GM18868 (cell line): ENCODE measurements around the gene YJEFN3.

Experiments used
- ATAC-seq: cut with Tn5 transposase; IDR thresholded peaks from one replicate; pipeline ENCODE4 v1.9.1; 2021; ENCODE audit warnings: mild to moderate bottlenecking, moderate library complexity; ENCODE audit not compliant: unreplicated experiment

Gene YJEFN3

DNA sequence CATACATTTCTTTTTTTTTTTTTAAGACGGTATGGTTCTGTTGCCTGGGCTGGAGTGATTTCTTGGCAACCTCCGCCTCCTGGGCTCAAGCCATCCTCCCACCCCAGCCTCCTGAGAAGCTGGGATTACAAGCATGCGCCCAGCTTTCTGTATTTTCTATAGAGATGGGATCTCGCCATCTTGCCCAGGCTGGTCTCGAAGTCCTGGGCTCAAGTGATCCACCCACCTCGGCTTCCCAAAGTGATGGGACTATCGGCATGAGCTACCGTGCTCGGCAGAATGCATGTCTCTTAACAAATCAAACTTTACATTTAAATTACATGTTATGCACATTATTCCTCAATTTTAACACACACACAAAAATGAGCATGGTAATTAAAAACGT lies 11.5 kb upstream of the YJEFN3 start:
- ATAC-seq: no peak

GRCh38 chr19:19520989-19521388 lies 7.7 kb upstream of the YJEFN3 start:
- ATAC-seq: no peak

GRCh38 chr19:19523177-19523576 lies 5.5 kb upstream of the YJEFN3 start:
- ATAC-seq: no peak

DNA sequence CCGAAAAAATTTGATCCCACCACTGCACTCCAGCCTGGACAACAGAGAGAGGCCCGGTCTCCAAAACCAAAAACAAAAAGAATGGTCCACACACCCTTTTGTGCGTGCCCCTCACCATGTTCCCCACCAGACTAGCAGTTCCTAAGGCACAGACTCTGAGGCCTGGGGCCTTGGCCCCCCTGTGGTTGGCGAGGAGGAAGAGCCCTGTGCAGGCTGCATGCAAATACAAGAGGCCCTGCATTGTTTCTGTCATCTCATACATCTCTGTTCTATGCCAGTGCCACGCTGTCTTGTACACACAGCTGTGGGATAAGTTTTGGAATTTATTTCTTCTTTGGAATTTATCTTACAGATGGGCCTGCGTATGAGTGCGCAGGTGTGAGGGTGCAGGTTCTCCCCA lies 4.7 kb upstream of the YJEFN3 start:
- no peak for ATAC-seq

GRCh38 chr19:19525611-19526380 lies 2.9 kb upstream of the YJEFN3 start:
- ATAC-seq: no peak

GRCh38 chr19:19526581-19527370 lies 1.9 kb upstream of the YJEFN3 start:
- no peak for ATAC-seq

- ATAC-seq: no peak
Observed at GRCh38 chr19:19527371-19527656, 1.4 kb upstream of the YJEFN3 start.

DNA sequence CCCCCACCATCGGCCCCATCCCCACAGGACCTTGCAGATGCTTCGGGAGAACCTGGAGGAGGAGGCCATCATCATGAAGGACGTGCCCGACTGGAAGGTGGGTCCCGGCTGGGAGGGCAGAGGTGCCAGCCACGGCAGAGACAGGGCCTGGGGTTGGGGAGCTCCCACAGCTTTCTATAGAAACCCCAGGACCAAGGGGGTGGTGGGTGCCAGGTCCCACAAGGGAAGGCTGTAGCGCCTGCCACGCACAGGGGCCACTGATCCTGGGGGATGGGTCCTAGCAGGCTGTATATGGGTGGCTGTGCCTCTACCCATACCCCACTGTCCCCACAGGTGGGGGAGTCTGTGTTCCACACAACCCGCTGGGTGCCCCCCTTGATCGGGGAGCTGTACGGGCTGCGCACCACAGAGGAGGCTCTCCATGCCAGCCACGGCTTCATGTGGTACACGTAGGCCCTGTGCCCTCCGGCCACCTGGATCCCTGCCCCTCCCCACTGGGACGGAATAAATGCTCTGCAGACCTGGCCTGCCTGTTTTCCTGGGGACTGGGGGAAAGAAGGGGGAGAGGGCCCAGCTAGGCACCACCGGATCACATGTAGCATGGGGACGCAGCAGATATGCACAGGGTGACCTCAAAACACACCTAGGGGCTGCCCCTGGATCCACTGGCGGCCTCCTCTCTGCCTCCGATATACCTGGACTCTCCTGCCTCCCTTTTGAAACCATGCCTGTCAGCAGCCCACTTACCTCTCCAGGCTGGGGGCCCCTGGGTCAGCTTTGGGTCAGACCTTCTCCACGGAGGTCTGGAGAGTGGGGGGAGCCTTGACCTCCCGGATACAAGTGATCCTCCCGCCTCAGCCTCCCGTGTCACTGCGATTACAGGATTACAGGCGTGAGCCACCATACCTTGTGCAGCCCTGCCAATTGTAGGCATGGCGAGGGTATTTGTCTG lies 761 bp upstream of the YJEFN3 start:
- no peak for ATAC-seq

DNA sequence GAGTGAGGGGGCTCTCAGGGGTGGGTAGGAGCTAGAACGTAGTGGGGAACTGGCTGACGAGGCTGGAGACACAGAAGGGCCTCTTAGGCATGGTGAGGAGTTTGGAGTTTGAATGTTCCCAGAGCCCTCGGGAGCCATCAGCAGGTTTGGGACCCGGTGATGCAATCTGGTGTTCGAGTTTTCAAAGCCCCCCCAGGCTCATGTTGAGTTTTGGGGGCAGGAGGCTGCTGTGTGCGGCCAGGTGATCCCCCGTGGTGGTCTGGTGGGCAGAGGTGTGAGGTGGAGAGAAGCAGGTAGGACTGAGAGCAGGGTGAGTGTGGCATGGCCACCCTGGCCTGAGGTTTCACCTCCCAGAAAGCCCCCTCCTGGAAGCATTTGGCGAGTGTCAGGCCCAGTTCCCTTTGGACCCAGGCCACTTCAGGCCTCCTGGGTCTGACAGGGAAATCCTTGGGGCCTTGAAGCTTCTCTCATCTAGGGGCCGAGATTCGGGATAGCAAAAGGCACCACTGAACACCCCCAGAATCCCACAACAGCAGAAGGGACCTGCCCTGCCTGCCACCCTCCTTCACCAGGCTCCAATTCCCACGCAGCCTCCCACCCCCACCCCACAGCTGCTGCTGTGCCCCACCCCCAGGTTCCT lies 1.2 kb downstream of the YJEFN3 start:
- ATAC-seq: no peak

DNA sequence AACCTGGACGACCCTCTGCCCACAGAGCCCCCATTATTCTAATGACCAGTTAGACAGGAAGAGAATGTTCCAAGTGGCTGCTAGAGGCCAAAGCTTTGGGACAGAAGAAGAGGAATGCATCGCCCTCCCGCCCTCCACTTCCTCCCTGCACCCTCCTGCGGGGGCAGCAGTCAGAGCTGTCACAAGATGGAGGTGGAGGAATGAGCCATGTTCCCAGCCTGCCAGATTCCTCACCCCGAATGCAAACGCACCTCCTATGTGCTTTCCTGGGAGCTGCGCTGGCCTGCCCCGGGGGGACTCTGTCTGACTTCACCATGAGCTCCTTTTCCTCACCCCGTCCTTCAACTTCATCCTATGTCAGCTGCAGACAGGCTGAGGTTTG lies 1.7 kb downstream of the YJEFN3 start:
- ATAC-seq: no peak

DNA sequence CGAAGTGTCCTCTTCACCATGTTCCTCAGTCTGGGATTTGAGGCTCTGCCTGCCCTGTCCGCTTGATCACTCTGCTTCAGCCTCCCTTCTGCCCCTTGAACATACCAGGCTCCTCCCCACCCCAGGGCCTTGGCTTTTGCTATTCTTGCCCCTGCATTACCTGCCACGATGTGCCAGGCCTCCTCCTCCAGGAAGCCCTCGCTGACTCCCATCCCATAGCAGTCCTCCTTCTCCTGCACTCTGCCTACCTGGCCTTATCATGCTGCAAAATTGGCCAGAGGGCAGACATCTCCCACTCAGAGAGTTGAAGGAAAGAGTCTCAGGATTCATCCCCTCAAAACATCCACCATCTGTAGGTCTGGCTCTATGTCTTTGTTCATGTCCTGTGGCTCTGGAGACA lies 2.2 kb downstream of the YJEFN3 start:
- no peak for ATAC-seq

- peak; percentile 61 for ATAC-seq
Observed at GRCh38 chr19:19531951-19532805, 3.5 kb downstream of the YJEFN3 start.

GRCh38 chr19:19532806-19533701 lies 4.3 kb downstream of the YJEFN3 start:
- no peak for ATAC-seq

DNA sequence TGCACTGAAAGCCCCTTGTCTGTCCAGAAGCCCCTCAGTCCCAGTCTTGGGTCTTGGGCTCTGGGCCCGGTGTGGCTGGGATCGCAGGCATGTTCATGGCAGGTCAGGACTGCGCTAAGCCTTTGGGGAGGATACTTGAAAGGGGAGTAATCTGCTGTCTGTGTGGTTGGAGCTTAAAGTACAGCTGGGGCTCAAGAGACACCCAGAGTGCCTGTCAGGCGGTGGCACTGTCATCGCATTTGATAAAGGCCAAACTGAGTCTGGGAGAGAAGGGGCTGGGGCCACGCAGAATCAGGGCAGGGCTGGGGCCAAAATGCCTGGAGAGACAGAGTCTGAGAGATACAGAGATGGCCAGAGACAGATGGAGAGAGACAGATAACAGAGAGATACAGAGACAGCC lies 5.1 kb downstream of the YJEFN3 start:
- ATAC-seq: no peak

GRCh38 chr19:19534556-19535265 lies 6.0 kb downstream of the YJEFN3 start:
- ATAC-seq: no peak

DNA sequence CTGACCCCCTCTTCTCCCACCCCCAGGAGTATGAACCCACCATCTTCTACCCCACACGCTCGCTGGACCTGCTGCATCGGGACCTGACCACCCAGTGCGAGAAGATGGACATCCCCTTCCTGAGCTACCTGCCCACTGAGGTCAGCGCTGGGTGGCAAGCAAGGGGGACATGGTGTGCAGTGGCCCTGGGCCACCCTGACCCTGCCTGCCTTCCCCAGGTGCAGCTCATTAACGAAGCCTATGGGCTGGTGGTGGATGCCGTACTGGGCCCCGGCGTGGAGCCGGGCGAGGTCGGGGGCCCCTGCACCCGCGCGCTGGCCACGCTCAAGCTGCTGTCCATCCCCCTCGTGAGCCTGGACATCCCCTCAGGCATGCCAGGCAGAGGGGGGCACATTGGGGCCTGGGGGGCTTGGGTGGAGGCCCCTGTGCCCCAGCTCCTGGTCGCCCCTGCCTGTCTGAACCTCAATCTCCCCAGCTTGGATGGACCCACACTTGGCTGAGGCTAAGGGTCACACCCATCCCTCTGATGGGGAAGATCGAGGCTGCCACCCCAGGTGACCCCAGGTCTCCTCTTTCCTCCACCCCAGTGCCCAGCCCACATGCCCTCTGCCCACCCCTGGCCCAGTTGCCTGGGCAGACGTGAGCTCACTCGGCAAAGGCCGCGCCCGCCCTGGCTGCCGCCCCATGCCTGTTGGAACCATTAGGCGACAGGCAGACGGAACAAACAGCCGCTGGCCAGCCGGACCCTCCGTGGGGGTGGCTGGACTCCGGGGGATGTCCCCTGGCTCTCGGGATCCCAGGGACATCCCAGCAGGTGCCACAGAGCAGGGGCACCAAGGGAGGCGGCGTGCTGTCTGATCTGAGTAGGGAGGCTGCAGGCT lies 6.8 kb downstream of the YJEFN3 start:
- no peak for ATAC-seq
